Type B pancreatic cell (in vitro differentiated cells): ENCODE results near the gene TCF25. TPM values are rescaled to one million over a fixed set of nuclear protein-coding genes. Genes with fewer than 3 reads are reported as not detected.

Experiments
- DNase-seq: peaks from one replicate; pipeline ENCODE4 v3.0.0; 2021; ENCODE audit warnings: mixed read lengths; ENCODE audit not compliant: unreplicated experiment; ENCODE audit errors: extremely low spot score
- H3K27ac Mint-ChIP-seq: 2 replicates; pipeline ENCODE4 v1.8.0; 2021; ENCODE audit warnings: mild to moderate bottlenecking, mixed read lengths
- H3K27me3 Mint-ChIP-seq: 2 replicates; pipeline ENCODE4 v1.8.0; 2021; ENCODE audit warnings: mixed read lengths
- H3K36me3 Mint-ChIP-seq: 2 replicates; pipeline ENCODE4 v1.8.0; 2021; ENCODE audit warnings: mixed read lengths
- H3K4me1 Mint-ChIP-seq: one replicate; pipeline ENCODE4 v1.8.0; 2021; ENCODE audit warnings: mixed read lengths; ENCODE audit not compliant: unreplicated experiment
- H3K4me3 Mint-ChIP-seq: 2 replicates; pipeline ENCODE4 v1.8.0; 2021; ENCODE audit warnings: mild to moderate bottlenecking, mixed read lengths
- H3K9me3 Mint-ChIP-seq: 2 replicates; pipeline ENCODE4 v1.8.0; 2021; ENCODE audit warnings: mixed read lengths
- total RNA-seq: library from RNA; stranded (reverse); gene quantifications from 2 replicates; pipeline ENCODE4 v1.2.1, GENCODE V29; 2021; ENCODE audit warnings: low replicate concordance
- TF ChIP-seq, protein P1 (sequence below): fragments of 200-600 bp; sonication (generic); conservative IDR thresholded peaks from 2 replicates; pipeline ENCODE4 v1.5.0; 2021; ENCODE audit warnings: antibody characterized with exemption, mild to moderate bottlenecking

Gene TCF25
- total RNA-seq, 1 donor from 2014 or later, result 184 TPM

DNA sequence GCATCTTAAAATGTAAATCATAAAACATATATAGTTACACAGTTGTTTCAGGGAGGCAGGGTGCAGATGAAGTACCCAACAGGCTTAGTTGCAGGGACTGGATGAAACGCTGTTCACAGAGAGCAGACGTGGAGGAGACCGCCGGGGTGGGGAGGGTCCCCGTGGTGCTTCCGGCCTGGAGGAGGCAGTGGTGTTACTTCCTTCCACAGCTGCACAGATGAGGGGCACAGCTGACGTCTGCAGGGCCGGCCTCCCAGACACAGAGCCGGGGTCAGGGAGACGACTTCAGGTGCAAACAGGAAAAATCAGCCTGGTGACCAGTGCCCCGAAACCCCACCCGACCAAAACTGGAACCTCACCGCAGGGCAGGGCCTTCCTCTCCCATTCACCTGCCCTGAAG, 28.0 kb upstream of the TCF25 start:
- Mint-ChIP-seq H3K27ac (no peak overlapping the region), H3K36me3 (no peaks in the 10 kb centered on the region), H3K9me3 (no peaks in the 10 kb centered on the region), H3K4me3 (no peak overlapping the region), H3K27me3 (no peaks in the 10 kb centered on the region), H3K4me1 (no peaks in the 10 kb centered on the region)
- TF ChIP-seq, protein P1, sequence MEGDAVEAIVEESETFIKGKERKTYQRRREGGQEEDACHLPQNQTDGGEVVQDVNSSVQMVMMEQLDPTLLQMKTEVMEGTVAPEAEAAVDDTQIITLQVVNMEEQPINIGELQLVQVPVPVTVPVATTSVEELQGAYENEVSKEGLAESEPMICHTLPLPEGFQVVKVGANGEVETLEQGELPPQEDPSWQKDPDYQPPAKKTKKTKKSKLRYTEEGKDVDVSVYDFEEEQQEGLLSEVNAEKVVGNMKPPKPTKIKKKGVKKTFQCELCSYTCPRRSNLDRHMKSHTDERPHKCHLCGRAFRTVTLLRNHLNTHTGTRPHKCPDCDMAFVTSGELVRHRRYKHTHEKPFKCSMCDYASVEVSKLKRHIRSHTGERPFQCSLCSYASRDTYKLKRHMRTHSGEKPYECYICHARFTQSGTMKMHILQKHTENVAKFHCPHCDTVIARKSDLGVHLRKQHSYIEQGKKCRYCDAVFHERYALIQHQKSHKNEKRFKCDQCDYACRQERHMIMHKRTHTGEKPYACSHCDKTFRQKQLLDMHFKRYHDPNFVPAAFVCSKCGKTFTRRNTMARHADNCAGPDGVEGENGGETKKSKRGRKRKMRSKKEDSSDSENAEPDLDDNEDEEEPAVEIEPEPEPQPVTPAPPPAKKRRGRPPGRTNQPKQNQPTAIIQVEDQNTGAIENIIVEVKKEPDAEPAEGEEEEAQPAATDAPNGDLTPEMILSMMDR, result no peak
- no peak for DNase-seq

DNA sequence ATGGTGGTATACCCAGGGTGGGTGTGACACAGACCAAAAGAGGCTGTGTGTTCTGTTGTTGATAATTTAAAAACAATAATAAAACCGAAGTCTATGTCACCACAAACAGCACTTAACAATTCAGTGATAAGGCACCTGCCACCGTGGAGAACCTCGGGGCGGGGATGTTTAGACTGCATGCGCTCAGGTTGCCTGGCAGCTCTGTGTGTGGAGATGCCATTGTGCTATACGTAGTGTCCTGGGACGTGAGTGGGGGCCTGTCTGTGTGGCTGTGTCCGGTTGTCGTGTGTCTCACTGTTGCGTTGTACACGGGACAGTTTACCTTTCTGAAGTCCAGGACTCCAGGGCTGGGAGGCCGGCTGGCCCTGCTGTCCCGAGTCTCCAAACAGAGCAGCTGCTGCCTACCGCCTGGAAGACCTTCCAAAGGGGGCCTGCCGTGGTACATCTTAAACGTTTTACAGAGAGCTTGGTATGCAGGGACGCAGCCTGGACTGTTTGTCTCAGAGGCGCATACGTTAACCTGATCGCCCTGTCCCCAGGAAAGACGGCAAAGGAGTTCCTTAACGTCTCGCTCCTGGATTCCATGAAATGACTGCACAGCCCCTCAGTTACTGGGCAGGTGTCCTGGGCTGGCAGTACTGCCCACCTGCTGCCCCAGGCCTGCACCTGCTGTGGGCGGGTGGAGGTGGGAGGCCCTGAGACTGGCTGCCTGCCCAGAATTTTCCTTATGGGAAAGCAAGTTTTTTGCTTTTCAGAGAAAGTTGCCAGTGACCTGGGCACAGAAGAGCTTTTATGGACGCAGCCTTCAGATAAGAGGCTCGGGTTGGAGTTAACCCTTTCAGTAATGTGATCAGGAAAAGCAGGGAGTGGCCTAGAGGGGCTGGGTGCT, 26.1 kb upstream of the TCF25 start:
- H3K4me3 Mint-ChIP-seq, result no peak overlapping the region
- peak overlapping the region; percentile 23 for H3K27ac Mint-ChIP-seq
- DNase-seq, result no peak
- no peaks in the 10 kb centered on the region for H3K4me1 Mint-ChIP-seq
- TF ChIP-seq, protein P1, result no peak
- no peaks in the 10 kb centered on the region for H3K9me3 Mint-ChIP-seq
- no peaks in the 10 kb centered on the region for H3K36me3 Mint-ChIP-seq
- no peaks in the 10 kb centered on the region for H3K27me3 Mint-ChIP-seq

DNA sequence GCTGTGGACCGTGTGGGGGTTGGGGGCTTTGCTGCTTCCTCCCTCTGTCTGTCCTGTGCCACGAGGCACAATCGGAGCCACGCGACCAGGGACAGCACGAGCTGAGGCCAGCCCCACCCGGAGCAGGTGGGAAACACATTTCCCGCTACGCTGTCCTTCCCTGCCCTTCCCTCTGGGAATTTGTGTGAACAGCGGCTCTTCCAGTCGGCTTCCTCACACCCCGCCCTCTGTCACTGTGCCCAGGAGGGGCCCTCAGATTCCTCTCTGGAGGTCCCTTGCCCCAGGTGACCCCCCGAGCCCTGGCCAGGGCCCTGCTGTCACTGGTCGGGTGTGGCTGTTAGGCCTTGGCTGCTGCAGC, 25.5 kb upstream of the TCF25 start:
- no peak overlapping the region for H3K4me3 Mint-ChIP-seq
- TF ChIP-seq, protein P1, result no peak
- H3K4me1 Mint-ChIP-seq, result no peaks in the 10 kb centered on the region
- H3K9me3 Mint-ChIP-seq, result no peaks in the 10 kb centered on the region
- H3K36me3 Mint-ChIP-seq, result no peaks in the 10 kb centered on the region
- H3K27ac Mint-ChIP-seq, result no peak overlapping the region
- no peak for DNase-seq
- no peaks in the 10 kb centered on the region for H3K27me3 Mint-ChIP-seq

DNA sequence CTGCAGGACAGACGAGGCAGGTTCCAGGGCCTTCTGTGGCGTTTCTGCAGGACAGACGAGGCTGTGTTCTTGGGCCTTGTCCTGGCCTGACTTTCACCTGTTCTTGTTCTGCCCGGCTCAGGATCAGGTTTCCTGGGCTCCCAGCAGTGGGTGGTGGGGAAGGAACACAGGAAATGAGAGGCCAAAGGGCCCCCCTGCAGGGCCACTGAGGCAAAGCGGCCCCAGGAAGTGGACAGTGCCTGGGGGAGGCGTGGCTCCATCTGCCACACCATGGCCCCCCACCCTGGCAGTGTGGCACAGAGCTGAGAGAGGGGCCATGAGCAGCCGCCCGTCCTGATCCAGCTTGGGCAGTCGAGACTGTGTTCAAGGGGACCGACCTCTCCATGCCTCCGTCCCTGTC, 24.4 kb upstream of the TCF25 start:
- no peak overlapping the region for H3K27ac Mint-ChIP-seq
- H3K4me3 Mint-ChIP-seq, result no peak overlapping the region
- DNase-seq, result no peak
- no peaks in the 10 kb centered on the region for H3K4me1 Mint-ChIP-seq
- H3K36me3 Mint-ChIP-seq, result no peaks in the 10 kb centered on the region
- no peaks in the 10 kb centered on the region for H3K9me3 Mint-ChIP-seq
- no peaks in the 10 kb centered on the region for H3K27me3 Mint-ChIP-seq
- TF ChIP-seq, protein P1, result no peak

DNA sequence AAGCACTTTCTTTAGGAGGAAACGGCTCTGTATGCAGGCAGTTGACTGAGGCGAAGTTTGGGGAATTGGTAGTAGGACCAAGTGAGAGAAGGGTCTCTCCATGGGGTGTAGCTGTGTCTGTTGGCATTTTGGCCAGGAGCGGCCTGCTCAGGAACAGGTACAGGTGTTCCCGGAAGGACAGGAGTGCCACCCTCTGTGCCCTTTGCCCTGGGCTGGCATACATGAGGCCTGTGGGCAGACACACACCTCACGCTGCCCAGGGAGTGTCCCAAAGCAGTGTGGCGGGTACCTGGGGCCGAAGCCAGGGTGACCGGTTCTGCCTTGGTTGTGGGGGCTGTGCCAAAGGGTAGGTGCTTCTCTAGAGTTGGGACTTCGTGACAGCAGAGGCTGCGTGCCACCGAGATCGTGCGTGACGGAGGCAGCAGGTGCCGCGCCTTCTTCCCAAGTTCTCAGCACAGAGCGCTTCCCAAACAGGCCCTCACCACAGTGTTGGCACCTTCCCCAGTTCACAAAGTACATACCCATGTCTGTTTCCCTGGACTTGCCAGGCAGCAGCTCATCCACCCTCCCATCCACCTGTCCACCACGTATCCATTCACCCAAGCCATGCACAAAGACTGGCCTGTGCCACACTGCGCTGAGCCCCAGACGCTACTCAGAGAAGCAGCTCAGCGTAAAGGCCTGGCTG, 19.9 kb upstream of the TCF25 start:
- DNase-seq, result no peak
- Mint-ChIP-seq H3K36me3 (no peaks in the 10 kb centered on the region), H3K27me3 (no peaks in the 10 kb centered on the region), H3K9me3 (no peaks in the 10 kb centered on the region), H3K27ac (no peak overlapping the region), H3K4me1 (no peaks in the 10 kb centered on the region), H3K4me3 (no peak overlapping the region)
- TF ChIP-seq, protein P1, result no peak
